ENCODE data around the gene UBAC2.

GRCh38 chr13:99354371-99354951 lies 153.8 kb downstream of the UBAC2 start:
- no peak for TF ChIP-seq EZH2 (IDR thresholded peaks at IDR 0.05; ENCODE audit: borderline replicate concordance, low read length)
- TF ChIP-seq, protein P1, sequence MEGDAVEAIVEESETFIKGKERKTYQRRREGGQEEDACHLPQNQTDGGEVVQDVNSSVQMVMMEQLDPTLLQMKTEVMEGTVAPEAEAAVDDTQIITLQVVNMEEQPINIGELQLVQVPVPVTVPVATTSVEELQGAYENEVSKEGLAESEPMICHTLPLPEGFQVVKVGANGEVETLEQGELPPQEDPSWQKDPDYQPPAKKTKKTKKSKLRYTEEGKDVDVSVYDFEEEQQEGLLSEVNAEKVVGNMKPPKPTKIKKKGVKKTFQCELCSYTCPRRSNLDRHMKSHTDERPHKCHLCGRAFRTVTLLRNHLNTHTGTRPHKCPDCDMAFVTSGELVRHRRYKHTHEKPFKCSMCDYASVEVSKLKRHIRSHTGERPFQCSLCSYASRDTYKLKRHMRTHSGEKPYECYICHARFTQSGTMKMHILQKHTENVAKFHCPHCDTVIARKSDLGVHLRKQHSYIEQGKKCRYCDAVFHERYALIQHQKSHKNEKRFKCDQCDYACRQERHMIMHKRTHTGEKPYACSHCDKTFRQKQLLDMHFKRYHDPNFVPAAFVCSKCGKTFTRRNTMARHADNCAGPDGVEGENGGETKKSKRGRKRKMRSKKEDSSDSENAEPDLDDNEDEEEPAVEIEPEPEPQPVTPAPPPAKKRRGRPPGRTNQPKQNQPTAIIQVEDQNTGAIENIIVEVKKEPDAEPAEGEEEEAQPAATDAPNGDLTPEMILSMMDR (IDR thresholded peaks at IDR 0.05; ENCODE audit: low read length): no peak

All from OCI-LY1 (cell line).